Right renal pelvis (tissue), 4 donors: Measurements from ENCODE around the gene CFAP251. TPM values are rescaled to one million over a fixed set of nuclear protein-coding genes. Genes with fewer than 3 reads are reported as not detected.
"Not testable (repeated sequence)": the region's sequence is repeated elsewhere in the genome, so short reads cannot be mapped to it uniquely, and the experiment has no call there.

Source experiments
- DNase-seq, 4 donors: peaks; one replicate each; pipeline ENCODE4 v3.0.0-alpha.2; 2013; ENCODE audit warnings: low read depth in 4 of 4, low spot score in 3 of 4, missing footprints in 1 of 4
- polyA plus RNA-seq, 4 donors: library from polyadenylated mRNA; unstranded; fragments of 120-200 nt; gene quantifications; one replicate each; pipeline ENCODE4 v1.2.1, GENCODE V29; 2013; ENCODE audit not compliant: insufficient read length in 4 of 4

Gene CFAP251
- polyA plus RNA-seq, 4 donors, result 9.6 to 14.5 (median 10.3) TPM

DNA sequence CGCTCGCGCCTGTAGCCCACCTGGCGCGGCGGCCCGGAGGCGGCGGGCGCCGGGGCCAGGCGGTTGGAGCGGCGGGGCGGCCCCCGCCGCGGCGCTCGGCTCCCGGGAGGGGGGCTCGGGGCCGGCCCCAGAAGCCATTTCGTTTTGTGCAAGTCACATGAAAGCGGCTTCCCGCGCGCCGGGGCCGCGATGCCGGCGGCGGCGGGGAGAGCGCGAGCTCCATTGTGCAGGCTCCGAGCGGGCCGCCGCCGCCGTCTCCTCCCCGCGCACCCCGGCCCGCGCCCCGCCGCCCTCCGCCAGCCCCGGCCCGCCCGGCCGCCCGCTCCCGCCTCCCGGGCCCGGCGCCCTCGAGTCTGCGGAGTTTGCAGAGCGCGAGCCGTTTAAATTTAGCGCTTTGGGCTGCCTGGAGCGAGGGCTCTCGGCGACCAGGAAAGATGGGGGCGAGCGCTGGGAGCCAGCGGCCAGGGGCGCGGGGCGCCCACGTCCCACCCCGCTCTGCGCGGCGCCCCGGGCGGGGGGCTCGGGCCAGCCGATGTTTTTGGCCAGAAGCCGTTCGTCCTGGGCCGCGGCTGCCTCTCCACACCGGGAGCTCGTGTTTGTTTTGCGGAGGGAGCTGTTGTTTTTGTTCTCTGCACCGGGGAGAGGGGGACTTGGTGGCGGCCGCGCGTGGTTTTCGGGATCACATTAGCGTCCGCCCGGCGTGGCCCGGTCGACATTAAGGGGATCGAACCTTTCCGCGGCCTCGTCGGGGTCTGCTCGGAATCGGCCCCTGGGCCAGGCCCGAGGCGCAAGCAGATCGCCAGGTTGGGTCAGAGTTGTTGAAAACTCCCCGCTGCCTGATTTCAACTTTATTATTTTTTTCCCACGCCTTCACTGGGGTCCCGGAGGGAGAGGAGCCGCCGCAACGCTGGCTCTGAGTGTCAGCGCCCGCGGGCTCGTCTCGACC, 104.3 kb downstream of the CFAP251 start:
- DNase-seq, result no peak

DNA sequence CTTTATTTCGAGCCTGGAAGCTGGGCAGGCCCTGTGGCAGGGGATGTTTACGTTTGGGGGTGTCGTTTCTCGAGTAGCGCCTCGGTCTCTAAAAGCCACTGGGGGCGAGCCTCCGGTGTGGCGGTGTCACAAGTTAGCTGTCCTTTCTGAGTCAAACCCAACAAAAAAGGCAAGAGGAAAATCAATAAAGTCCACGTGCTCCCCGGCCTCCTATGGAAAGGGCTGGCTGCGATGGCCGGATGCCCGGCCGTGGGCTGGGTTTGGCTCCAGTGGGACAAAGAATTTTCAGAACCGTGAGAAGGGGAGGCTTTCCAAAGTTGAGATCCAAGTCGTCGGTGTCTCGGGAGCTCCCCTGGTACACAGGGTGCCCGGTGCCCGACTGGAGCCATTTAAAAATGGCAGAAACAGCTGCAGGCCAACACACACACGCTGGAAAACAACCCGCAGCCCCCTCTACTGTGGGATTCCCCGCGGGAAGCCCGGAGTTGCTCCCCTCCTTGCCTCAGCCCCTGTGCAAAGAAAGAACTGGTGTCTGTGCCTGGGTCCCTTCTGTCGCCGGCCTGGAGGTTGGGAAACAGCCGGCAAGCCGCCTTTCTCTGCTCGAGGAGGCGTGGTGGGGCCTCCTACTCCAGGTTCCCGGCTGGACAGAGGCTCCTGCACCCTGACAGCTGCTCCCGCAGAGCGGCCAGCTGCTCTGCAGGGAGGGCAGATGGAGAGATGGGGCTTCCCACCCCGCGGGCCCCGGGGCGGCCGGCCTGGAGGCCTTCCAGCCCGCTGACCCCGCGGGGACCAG, 105.1 kb downstream of the CFAP251 start:
- no peak for DNase-seq

DNA sequence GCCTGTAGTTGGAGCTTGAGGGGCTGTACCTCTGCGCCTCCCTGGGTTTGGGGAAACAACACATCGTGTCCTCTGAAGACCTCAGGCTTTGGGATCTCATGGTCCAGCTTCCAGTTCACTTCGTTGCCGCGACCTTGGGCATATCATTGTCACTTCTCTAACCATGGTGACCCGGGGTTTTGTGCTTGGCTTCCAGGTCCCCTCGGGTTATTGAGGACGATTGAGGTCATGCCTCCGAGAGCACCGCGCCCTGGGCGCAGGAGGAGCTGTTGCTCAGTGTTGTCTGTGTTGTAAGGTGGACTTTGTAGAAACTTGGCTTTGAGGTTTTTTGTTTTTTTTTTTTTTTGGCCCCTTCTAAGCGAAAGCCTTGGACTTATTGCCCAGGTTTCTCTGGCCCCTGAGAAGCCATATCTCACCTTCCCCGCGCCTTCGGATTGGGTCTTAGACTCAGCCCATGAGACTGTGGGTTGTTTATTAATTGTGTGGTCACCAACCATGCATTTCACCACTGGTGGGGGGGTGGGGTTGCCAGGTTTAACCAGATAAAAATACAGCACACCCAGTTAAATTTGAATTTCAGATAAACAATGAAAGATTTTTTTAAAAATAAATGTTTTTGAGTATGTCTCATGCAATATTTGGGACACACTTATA, 105.9 kb downstream of the CFAP251 start:
- no peak for DNase-seq

DNA sequence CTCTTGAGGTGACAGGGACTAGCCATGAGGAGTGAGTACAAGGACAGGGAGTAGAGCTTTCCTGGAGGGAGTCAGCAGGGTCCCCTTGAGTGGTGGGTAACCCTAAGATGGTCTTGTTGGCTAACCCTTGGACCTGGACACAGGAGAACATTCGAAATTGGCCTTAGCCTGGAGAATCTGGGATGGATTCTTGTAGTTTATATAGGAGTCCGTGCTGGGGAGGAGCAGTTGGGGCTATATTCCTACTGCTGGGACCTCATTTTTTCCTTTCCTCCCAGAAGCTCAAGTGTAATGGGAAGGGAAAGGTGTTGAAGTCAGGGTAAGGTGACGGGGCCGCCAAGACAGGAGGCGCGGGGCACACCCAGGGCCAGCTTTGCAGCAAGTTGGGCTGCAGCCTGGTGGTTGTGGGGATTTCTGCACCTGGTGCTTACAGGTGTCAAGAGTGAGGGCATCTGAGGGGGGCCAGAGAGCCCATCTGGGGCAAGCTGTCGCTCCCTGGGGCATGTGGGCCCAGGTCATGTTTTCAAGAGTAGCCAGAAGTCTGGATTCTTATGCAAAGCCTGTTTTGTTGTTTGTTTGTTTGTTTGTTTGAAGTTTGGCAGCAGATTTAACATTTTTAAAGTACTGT, 108.4 kb downstream of the CFAP251 start:
- no peak for DNase-seq

DNA sequence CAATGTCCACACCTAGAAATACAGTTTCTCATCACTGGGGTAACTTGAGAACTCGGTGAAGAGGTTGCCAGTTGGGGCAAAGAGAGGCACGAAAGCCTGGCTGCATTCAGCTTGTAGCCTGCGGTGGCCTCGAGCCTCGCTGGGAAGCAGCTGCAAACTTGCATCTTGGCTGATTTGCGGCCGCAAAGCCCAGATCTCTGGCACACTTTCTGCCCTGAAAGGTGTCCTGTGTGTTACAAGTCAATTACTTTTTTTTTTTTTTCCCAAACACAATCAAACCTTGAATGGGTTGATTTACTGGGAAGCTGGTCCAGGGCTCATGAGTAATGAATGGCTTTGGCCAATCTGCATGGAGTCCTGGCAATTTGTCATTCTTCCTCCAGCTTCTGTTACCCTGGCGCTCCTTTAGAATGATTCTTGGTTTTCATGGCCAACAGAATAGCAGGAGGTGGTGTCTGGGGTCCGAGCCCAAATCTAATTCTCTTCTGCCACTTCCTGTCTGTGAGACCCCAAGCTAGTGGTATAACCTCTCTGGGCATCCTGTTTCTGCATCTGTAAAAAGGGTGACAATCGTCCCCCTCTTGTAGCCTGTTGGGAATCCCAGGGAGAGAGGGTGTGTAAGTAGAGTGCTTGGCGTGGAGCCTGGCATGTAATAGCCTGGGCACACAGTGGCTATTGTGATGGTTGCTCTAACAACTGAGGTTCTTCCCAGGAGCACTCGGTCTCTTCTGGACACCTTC, 109.9 kb downstream of the CFAP251 start:
- no peak for DNase-seq

DNA sequence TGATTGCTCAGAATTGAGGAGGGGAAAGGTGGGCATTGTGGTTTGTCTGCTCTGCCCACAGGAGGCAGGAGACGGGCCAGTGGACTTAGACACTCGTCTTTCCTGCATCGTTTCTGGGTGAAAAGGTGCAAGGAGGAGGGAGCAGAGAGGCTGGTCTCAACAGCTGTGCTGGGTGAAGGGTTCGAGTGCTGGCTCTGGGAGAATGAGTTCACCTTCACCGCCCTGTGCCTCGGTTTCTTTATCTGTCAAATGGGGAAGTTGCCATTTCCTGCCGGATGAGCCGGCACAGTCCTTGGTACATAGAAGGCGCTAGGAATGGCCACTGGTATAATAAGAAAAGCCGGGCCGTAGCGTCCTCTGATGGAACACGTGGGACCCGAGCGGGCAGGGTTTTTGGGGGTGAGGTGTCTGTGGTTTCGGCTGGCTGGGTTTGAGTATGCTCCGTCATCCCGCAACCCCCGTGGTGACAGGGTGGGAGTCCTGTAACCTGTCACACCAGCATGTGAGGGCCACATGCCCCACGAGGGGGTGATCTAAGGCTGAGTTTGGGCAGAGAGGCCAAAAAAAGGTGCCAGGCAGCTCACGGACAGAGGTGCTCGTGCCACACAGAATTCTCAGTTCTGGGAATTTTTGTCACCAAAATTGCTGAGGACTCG, 110.6 kb downstream of the CFAP251 start:
- DNase-seq, result no peak

DNA sequence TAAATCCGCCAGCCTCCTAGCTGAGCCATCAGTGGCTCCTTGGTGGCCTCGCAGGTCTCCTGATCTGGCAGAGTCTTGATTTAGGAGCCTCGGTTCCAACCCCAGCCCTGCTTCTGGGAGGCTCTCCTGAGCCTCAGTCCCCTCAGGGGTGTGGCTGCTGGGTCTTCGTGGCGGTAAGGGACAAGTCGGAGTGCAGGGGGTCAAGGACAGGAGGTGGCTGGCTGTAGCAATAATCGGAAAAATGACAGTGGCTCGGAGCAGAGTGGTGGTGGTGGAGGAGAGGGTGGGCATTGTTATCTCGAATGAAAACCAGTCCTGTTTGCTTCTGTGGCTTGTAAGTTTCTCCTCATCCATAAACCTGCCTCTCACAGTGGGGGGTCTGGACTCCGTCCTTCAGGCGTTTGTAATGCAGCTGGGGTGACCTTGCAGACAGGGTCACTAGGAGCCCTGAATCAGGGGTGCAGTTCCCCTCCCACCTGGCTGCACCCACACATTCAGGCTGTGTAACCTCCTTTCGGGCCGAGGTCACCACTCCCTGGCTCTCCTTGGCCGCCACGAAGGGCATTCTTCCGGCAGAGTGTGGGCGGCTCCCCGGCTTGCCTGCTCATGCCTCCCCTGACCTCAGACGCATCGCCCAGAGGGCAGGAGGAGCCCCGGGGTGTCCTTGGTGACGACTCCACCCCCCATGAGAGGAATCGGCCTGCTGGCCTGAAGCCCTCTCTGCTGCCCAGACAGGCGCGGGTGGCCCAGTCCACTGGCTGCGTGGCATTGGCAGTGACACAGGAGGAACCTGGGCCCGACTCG, 111.4 kb downstream of the CFAP251 start:
- no peak for DNase-seq

DNA sequence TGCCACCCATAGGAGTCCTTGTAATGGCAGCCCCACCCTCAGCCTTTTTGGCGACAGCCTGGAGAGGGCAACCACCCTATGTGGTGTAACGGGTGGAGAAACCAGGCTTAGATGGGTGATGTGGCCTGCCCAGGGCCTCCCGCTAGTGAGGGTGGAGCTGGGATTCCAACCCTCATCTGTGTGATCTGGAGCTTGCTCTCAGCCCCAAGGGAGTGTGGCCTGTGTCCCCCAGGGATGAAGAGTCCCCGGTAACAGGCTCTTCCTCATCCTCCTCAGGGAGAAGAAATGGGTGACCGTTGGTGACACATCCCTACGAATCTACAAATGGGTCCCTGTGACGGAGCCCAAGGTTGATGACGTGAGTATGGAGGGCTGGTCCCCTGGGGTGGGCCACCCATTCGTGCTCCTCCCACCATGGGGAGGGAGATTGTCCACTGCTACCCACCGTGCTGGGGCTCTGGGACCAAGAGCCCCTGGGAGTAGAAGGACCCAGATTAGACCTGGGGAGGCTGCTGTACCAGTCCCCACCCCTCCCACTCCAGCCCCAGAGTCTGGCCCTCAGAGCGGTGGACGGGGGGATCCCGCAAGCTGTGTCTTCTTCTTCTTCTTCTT, 112.1 kb downstream of the CFAP251 start:
- no peak for DNase-seq

DNA sequence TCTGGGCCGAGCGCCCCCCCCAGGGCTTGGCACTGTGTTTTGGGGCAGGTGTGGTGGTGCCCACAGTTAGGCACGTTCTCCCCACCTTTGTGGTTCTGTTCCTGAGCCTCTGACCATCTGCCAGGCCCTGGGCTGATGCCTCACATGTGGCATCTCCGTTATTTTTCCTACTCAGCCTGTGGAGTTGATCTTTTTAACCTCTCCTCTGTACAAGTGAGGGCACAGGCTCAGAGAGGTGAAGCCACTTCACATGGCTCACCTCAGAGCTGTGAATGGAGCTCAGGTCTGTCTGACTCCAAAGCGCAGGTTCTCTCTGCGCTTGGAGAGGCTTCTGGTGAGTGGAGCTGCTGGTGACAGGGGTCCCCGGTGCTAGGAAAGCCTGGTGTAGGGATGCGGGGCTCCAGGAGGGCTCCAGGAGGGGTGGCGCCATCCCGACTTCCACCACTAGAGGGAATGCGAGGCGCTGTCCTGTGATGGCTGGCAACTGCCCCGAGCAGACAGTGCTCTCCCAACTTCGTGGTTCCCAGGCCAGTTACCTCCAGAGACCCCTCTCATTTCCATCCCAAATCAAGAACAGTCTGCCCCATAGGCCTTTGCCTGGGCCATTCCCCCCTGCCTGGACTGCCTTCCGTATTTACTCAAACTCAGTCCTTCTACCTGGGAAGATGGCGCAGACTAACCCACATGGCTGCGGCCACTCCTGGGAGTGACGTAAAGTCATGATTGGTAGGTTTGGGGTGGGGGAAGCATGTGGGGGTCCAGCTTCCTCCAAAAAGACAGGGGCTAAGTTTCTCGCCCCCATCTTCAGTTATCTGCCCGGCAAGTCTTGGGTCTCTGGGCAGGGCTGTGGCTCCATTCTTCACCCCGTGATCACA, 113.2 kb downstream of the CFAP251 start:
- DNase-seq, result no peak

DNA sequence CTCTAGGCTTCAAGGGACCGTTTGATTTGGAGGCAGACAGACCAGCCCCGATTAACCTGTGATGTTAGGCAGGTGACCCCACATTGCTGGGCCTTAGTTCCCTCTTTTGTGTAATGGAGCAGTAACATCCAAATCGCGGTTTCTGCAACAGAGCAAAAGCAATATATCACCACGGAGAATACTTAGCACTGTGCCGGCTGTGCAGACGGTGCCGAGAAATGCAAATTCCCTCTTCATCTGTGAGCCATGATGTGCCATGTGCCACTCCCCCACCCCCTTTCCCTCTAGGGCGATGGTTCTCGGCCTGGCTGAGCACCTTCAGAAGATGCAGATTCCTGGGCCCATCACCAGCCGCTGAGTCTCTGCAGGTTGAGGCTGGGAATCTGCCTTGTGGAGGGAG, 114.2 kb downstream of the CFAP251 start:
- DNase-seq, result no peak

DNA sequence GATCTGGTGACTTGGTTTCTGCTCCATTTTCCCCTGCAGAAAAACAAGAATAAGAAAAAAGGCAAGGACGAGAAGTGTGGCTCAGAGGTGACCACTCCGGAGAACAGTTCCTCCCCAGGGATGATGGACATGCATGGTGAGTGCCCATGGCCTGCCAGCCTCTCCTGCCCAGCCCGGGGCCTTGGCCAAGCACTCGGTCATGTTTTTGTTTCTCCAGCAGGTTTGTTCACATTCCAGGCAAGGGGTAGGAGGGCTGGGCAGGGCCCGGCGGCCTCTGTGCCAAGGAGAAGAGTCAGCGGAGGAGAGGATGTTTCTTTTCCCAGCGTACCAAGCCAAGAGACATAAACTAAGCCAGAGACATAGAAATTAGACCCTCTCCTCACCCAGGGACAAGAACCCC, 116.9 kb downstream of the CFAP251 start:
- DNase-seq, result no peak

DNA sequence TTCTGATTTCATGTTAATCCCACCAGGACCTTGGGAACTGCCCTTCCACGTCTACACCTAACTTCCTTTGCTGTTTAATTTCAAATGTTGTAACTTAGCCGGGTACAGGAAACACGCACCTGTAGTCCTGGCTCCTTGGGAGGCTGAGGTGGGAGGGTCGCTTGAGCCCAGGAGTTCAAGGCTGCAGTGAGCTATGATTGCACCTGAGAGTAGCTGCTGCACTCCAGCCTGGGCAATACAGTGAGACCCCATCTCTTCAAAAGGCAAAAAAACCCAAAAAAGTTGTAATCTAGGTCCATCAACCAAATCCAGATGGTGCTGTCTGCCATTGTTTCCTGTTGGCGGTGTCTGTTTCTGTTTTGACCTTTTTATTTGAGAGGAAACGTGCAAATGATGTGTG, 117.8 kb downstream of the CFAP251 start:
- DNase-seq, result no peak

DNA sequence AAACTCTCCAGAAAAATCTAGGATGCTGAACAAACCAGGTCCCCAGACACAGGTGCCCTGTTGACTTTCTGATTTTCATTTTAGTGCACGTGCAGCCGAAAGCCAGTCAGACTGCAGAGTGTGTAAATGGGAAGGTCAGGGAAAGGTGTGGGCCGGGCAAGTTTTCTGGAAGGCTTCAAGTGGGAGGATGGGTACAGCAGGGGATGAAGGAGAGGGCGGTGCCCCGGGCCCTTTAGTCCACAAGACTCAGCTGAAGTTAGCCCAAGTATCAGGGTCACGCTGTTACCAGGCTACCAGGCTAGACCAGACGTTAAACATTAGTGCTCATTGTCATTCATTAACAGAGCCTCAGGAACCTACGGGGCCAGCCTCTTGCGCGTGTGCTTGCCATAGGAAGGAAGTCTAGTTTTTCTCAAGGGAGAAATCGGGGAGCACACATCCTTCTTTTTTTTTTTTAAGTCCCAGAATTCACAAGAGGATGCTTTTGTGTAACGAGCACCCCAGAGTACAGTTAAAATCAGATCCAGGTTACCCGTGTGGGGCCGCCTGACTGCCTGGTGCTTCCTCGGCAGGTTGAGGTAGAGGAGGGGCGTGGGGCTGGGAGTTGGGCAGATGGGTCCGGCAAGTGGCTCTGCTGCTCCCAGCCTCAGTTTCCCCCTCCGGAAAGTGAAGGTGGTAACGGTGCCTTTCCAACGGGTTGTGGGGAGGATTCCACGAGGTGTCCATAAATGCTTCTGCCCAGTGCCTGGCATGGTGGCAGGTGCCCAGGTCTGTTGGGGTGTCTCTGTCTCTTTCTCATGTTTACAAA, 122.4 kb downstream of the CFAP251 start:
- no peak for DNase-seq

DNA sequence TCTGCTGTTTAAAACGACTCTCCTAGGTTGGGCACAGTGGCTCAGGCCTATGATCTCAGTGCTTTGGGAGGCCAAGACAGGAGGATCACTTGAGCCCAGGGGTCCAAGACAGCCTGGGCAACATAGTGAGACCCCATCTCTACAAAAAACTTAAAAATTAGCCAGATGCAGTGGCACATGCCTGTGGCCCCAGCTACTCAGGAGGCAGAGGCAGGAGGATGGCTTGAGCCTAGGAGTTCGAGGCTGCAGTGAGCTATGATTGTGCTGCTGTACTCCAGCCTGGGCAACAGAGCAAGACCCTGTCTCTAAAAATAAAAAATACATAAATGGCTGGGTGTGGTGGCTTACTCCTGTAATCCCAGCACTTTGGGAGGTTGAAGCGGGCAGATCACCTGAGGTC, 123.1 kb downstream of the CFAP251 start:
- not testable (repeated sequence) for DNase-seq

DNA sequence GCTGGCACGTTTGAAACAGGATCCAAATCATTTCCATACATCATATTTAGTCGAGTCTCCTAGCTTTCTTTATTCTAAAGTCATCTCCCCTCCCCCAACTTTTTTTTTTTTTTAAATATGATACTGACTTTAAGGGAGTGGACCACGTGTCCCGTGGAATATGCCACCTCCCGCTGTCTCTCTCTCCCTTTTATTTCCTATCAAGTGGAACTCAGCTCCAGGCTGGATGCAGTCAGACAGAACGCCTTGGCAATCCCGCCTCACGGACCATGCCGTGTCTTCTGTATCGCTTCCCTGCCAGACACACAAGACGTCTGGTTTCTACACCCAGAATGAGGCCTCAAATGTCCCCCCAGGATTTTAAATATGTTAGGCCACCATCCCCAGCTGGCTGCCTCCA, 124.5 kb downstream of the CFAP251 start:
- no peak for DNase-seq

DNA sequence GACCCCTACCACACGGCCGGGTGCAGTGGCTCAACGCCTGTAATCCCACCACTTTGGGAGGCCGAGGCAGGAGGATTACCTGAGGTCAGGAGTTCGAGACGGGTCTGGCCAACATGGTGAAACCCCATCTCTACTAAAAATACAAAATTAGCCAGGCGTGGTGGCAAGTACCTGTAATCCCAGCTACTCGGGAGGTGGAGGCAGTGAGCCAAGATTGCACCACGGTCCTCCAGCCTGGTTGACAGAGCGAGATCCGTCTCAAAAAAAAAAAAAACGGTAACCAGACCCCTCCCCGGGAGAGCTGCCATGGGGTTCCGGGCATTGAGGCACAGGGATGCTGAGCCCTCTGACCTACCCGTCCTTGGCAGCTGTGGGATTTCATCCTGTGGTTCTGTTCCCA, 125.1 kb downstream of the CFAP251 start:
- DNase-seq, result no peak

DNA sequence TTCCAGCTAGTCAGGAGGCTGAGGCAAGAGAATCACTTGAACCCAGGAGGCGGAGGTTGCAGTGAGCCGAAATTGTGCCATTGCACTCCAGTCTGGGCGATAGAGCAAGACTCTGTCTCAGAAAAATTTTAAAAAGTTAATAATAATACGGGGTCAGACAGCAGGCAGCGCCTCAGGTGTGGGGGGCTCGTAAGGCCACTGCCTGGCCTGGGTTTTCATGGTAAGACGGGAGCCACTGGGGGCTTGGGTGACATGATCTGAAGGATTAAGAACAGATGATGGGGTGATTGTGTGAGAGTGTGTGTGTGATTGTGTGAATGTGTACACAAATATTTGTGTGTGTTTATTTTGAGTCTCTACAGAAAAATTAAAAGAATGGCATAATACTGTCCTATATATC, 126.9 kb downstream of the CFAP251 start:
- DNase-seq, result no peak
